HS-5 (cell line): Measurements from ENCODE around the gene TOM1L2.
A peak's percentile ranks its signal among the peaks of the same experiment; 100 is the strongest.
"Not testable (repeated sequence)": the region's sequence is repeated elsewhere in the genome, so short reads cannot be mapped to it uniquely, and the experiment has no call there.

Source experiments
- DNase-seq: peaks from one replicate; pipeline ENCODE4 v3.0.0-alpha.2; 2012; ENCODE audit warnings: low read depth

The TOM1L2 gene

GRCh38 chr17:17924131-17924856, 47.9 kb downstream of the TOM1L2 start:
- no peak for DNase-seq

- no peak for DNase-seq
These were observed 50.1 kb downstream of the TOM1L2 start for GRCh38 chr17:17922070-17922614.

GRCh38 chr17:17921192-17922069, 50.8 kb downstream of the TOM1L2 start:
- peak; percentile 90 for DNase-seq

DNA sequence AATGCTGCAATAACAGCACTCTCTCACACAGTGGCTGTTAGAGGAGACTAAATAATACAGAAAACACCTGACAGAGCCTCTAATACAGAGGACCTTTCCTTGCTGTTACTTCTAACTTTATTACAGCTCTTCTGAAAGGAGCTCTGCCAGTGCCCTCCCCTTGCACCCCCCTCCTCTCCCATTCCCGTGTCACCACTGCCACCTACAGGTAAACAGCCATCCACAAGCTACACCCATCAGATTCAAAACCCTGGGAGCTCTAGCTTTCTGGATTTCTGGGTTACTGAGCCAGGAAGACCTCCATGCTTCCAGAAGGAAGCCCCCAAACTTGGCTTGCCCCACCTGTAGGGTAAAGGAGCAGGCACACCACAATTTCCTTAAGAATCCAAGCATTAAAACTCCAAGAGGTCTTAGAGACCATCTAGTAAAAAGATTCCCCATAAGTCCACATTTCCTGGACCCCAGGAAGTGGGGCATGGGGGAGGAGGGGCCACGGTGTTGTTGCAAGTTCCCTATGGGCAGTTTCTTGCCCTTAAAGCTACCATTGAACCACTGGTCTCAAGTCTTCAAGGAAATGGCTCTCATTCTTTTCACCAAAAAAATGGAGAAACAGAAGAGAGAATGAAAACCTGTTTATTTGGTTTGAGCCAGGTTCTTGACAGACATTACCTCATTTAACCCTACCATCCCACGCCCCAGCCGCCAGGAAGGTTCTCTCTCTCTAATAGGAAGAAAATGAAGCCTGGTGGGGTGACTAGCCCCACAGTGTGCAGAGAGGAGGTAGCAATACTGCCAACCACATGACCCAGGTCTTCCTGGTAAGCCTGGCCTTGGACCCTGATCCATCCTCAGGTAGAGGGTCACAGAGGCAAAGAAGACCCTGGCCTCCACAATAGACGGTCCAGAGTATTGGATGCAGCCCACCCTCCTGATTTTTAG, 52.8 kb downstream of the TOM1L2 start:
- DNase-seq = no peak

GRCh38 chr17:17917394-17917793, 54.8 kb downstream of the TOM1L2 start:
- no peak for DNase-seq

DNA sequence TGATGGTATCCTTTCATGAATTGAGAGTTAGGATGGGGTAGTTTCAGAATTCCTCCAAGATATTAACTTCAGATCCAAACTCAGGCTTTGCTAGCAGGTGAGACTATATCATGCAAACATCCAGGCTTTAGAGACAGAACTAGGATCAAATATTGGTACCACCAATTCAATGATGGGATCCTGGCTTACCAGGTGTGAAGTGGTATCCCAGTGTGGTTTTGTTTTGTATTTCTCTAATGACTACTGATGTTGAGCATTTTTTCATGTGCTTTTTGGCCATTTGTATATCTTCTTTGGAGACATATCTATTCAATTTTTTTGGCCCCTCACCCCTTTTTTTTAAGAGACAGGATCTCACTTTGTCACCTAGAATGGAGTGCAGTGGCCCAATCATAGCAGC, 57.0 kb downstream of the TOM1L2 start:
- no peak for DNase-seq

DNA sequence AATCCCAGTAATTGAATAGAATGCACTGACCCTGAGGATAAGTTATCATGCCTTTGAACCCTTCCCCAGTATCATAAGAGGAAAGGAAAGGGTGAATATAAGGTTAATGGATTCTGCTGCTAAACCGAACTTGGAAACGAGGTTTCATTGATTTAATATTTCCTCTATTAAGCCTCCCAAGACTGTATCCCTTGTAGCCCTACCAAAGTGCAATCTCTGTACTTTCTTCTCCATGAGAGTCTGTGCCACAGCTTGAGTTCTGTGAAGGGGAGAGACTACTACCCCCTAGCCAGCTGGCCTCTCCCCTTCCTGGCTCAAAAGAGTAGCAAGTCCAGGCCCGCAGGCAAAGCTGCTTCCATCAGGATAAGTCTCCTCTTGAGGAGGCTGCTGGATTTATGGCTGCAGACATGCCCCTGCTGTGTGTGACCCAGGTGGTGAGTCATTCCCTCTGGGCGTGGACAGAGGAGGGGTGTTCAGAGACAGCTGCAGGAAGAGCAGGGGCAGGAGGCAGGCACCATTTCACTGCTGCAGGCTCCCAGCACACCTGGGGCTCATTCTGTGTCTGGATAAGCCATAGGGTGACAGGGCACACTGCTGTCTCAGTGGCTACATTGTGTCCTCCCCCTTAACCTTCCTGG, 58.4 kb downstream of the TOM1L2 start:
- DNase-seq = peak; percentile 74

DNA sequence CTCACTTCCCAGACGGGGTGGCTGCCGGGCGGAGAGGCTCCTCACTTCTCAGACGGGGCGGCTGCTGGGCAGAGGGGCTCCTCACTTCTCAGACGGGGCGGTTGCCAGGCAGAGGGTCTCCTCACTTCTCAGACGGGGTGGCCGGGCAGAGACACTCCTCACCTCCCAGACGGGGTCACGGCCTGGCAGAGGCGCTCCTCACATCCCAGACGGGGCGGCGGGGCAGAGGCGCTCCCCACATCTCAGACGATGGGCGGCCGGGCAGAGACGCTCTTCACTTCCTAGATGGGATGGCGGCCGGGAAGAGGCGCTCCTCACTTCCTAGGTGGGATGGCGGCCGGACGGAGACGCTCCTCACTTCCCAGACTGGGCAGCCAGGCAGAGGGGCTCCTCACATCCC, 59.9 kb downstream of the TOM1L2 start:
- not testable (repeated sequence) for DNase-seq

DNA sequence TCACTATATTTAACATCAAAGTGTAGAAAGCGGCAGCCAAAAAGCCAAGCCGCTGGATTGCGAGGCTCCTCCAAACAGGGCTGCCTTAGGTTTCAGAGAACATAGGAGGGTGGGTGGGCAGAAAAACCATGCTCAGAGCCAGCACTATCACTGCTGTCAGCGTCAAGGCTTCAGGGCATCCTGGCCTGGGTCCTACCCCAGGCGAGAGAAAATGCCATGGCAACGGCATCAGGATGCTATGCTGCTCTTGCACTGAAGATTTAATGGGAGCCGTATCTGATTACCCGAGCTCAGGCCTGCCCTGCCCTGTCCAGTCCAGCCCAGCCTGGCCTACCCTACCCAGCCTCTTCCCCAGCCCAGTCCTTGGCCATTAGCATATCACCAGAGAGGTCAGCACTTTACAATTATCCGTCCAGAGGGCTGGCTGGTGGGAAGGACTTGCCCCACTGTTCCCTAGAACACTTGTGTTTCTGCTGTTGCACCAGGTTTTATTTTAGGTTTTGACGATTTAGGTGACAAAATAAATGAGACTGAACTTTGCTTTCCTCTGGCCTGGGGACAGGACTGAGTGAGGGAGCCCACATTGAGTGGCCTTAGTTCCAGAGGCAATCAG, 61.1 kb downstream of the TOM1L2 start:
- DNase-seq = no peak

DNA sequence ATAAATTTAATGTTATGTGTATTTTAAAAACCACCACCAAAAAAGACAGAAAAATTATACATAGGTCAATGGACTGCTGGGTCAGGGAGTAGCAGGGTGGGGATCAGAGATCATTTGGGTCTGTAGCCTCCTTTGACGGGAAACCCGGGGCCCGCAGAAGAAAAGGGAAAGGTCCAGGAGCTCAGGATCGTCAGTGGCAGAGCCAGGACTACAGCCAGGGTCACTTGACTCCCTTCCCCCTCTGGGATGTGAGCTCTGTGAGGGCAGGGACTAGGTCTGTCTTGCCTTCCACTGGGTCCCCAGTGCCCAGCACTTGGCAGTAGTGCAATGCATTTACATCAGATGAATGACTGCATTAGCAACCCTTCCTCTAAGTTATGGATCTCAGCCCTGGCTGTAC, 62.1 kb downstream of the TOM1L2 start:
- DNase-seq = no peak

DNA sequence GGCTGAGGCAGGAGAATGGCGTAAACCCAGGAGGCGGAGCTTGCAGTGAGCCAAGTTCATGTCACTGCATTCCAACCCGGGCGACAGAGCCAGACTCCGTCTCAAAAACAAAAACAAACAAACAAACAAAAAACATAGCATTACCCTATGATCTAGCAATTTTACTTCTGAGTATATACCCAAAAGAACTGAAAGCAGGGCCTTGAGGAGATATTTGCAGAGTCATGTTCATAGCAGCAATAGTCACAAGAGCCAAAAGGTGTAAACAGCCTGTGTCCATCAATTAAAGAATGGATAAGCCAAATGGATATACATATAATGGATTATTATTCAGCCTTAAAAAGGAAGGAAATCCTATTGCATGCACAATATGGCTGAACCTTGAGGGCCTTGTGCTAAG, 63.1 kb downstream of the TOM1L2 start:
- no peak for DNase-seq

- DNase-seq = no peak
These were observed 64.7 kb downstream of the TOM1L2 start for GRCh38 chr17:17907469-17907868.

DNA sequence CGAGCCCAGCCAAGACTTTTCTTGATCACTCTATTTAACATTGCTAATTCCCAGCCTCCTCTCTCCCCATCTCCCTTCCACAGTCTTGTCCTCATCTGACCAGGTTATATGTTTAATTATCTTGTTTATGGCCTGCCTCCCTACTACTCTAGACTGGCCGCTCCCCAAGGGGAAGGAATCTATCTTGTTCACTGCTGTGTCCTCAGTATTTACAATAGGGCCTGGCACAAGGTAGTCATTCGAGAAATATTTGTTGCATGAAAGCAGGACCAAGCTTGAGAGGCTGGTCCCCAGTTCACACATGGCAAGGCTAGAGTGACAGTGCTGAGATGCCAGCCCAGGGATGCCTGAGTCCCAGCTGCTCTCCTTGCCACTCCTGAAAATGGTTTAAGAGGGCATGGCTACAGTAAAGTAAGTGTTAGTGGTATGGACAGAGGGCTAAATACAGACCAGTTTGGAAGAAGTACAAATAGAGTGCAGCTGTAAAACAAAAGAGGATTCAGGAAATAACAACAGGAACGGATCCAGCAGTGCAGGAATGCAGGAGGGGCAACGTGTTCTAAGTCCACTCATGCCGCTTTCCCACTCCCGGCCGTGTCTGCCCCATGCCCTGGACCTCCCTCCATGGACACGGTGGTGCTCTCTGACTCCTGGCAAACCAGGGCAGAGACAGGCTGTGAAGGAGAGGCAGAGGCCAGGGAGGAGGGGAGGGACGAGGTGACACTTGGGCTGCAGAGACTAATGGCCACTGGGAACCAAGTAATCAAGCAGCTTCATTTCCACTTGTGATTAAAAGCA, 65.6 kb downstream of the TOM1L2 start:
- DNase-seq = no peak

DNA sequence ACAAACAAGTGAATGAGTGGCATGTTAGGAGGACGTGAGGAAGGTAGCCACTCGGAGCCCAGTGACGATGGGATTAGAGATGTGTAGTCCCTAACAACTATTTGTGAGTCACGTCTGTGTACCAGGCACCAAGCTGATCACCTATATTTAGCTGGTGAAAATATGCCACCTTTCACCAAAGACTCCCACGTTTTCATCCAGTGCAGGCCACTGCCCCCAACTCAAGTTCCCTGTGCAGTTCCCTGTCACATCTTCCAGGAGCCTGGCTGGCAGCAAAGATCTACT, 67.2 kb downstream of the TOM1L2 start:
- no peak for DNase-seq

- DNase-seq = no peak
These were observed 67.8 kb downstream of the TOM1L2 start for GRCh38 chr17:17904166-17905035.

- DNase-seq = no peak
These were observed 69.3 kb downstream of the TOM1L2 start for GRCh38 chr17:17902877-17903276.

- DNase-seq = no peak
These were observed 69.8 kb downstream of the TOM1L2 start for GRCh38 chr17:17902376-17902775.

GRCh38 chr17:17900615-17901520, 71.3 kb downstream of the TOM1L2 start:
- peak; percentile 96 for DNase-seq
